ENCODE data around the gene SMYD2.

The SMYD2 gene

GRCh38 chr1:214241060-214241459 is 39.9 kb upstream of the SMYD2 start:
- H3K4me1 ChIP-seq, result no peaks in the 10 kb centered on the region
- H3K4me2 ChIP-seq (ENCODE audit: low read length), result no peak overlapping the region
- H3K27me3 ChIP-seq (ENCODE audit: control insufficient read depth, insufficient read depth, low read length), result no peaks in the 10 kb centered on the region
- no peak overlapping the region for H3K27ac ChIP-seq
- H3K36me3 ChIP-seq (ENCODE audit: control insufficient read depth, insufficient read depth, low read length), result no peaks in the 10 kb centered on the region
- H3K9me3 ChIP-seq (ENCODE audit: control insufficient read depth, low read length), result no peaks in the 10 kb centered on the region
- H3K4me3 ChIP-seq (ENCODE audit: low read depth, low read length), result no peak overlapping the region
- TF ChIP-seq CTCF (IDR thresholded peaks at IDR 0.05), result no peak
- H3K79me2 ChIP-seq, result no peaks in the 10 kb centered on the region
- no peak overlapping the region for H2AFZ ChIP-seq
- no peak overlapping the region for H3K9ac ChIP-seq

GRCh38 chr1:214244252-214244651 is 36.7 kb upstream of the SMYD2 start:
- no peak for TF ChIP-seq CTCF (IDR thresholded peaks at IDR 0.05)
- no peak overlapping the region for H3K4me3 ChIP-seq (ENCODE audit: low read depth, low read length)

GRCh38 chr1:214244841-214245240 is 36.1 kb upstream of the SMYD2 start:
- Histone ChIP-seq H3K79me2 (no peaks in the 10 kb centered on the region), H3K27ac (no peak overlapping the region), H3K36me3 (ENCODE audit: control insufficient read depth, insufficient read depth, low read length) (no peaks in the 10 kb centered on the region), H3K27me3 (ENCODE audit: control insufficient read depth, insufficient read depth, low read length) (no peaks in the 10 kb centered on the region), H3K9ac (no peak overlapping the region), H3K4me3 (ENCODE audit: low read depth, low read length) (no peak overlapping the region), H3K4me1 (no peaks in the 10 kb centered on the region), H3K4me2 (ENCODE audit: low read length) (no peak overlapping the region), H2AFZ (no peak overlapping the region), H3K9me3 (ENCODE audit: control insufficient read depth, low read length) (no peaks in the 10 kb centered on the region)
- TF ChIP-seq CTCF (IDR thresholded peaks at IDR 0.05), result no peak

More at GRCh38 chr1:214244252-214244651, 36.7 kb upstream of the SMYD2 start:
- no peaks in the 10 kb centered on the region for H3K36me3 ChIP-seq (ENCODE audit: control insufficient read depth, insufficient read depth, low read length)
- H3K4me1 ChIP-seq, result no peaks in the 10 kb centered on the region
- no peak overlapping the region for H2AFZ ChIP-seq
- H3K9me3 ChIP-seq (ENCODE audit: control insufficient read depth, low read length), result no peaks in the 10 kb centered on the region
- no peak overlapping the region for H3K4me2 ChIP-seq (ENCODE audit: low read length)
- H3K27me3 ChIP-seq (ENCODE audit: control insufficient read depth, insufficient read depth, low read length), result no peaks in the 10 kb centered on the region
- no peak overlapping the region for H3K9ac ChIP-seq
- no peak overlapping the region for H3K27ac ChIP-seq
- no peaks in the 10 kb centered on the region for H3K79me2 ChIP-seq

GRCh38 chr1:214247501-214248041 is 33.4 kb upstream of the SMYD2 start:
- Histone ChIP-seq H3K4me2 (ENCODE audit: low read length) (no peak overlapping the region), H3K4me3 (ENCODE audit: low read depth, low read length) (no peak overlapping the region), H3K4me1 (no peaks in the 10 kb centered on the region), H3K27ac (no peak overlapping the region), H3K9me3 (ENCODE audit: control insufficient read depth, low read length) (no peaks in the 10 kb centered on the region), H3K9ac (no peak overlapping the region), H3K79me2 (no peaks in the 10 kb centered on the region), H2AFZ (no peak overlapping the region), H3K27me3 (ENCODE audit: control insufficient read depth, insufficient read depth, low read length) (no peaks in the 10 kb centered on the region), H3K36me3 (ENCODE audit: control insufficient read depth, insufficient read depth, low read length) (no peaks in the 10 kb centered on the region)
- no peak for TF ChIP-seq CTCF (IDR thresholded peaks at IDR 0.05)

- H3K9ac ChIP-seq, result no peak overlapping the region
- H3K4me3 ChIP-seq (ENCODE audit: low read depth, low read length), result no peak overlapping the region
- H3K79me2 ChIP-seq, result no peaks in the 10 kb centered on the region
- H3K36me3 ChIP-seq (ENCODE audit: control insufficient read depth, insufficient read depth, low read length), result no peaks in the 10 kb centered on the region
- no peaks in the 10 kb centered on the region for H3K4me1 ChIP-seq
- no peak overlapping the region for H3K4me2 ChIP-seq (ENCODE audit: low read length)
- TF ChIP-seq CTCF (IDR thresholded peaks at IDR 0.05), result no peak
- no peak overlapping the region for H2AFZ ChIP-seq
- H3K9me3 ChIP-seq (ENCODE audit: control insufficient read depth, low read length), result no peaks in the 10 kb centered on the region
- no peak overlapping the region for H3K27ac ChIP-seq
- H3K27me3 ChIP-seq (ENCODE audit: control insufficient read depth, insufficient read depth, low read length), result no peaks in the 10 kb centered on the region
These were observed 32.5 kb upstream of the SMYD2 start for GRCh38 chr1:214248311-214249085.
